GM21576 (cell line): Measurements from ENCODE around the gene BTBD19.
"Not testable (repeated sequence)": the region's sequence is repeated elsewhere in the genome, so short reads cannot be mapped to it uniquely, and the experiment has no call there.

ENCODE experiments used
- ATAC-seq: cut with Tn5 transposase; IDR thresholded peaks from one replicate; pipeline ENCODE4 v1.9.1; 2021; ENCODE audit warnings: mild to moderate bottlenecking, moderate library complexity; ENCODE audit not compliant: unreplicated experiment

Gene BTBD19

DNA sequence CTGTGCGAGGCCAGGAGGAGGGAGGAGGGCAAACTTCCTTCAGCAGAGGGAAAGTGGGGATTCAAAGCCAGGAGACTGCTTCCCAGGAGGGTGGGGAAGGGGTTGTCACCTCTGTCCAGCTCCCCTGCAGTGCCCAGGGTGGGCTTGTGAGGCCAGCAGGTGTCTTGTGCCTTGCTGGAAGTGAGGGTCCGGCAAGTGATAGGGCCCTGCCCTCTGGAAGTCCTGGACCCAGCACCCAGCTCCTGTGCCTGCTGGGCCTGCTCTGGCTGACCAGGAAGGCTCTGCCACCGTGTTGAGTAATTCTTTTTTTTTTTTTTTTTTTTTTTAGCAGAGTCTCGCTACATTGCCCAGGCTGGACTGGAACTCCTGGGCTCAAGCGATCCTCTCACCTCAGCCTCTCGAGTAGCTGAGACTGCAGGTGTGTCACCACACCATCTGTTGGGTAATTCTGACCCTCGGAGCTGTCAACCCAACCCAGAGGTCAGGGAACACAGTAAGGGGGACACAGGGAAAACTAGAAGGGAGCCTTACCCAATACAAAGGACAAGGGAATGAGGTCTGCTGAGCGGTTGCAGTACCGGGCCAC, 21.4 kb upstream of the BTBD19 start:
- no peak for ATAC-seq

DNA sequence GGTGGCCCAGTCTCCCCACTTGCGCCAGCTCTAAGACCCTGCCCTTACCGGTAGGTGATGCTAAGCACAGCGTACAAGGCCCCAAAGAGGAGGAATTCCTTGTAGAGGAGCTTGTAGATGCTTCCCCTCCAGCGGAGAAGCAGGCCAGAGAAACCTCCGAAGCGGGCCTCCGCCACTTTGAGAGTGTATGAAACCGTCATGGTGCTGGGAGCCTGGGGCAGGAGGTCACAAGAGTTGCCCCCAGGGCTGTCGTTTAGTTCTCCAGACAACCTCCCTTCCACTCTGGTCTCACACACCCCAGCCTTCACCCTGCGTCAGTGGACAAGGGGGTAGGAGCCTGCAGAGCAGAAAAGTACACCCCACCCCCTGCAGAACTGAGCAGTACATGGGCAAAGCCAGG, 20.8 kb upstream of the BTBD19 start:
- no peak for ATAC-seq

DNA sequence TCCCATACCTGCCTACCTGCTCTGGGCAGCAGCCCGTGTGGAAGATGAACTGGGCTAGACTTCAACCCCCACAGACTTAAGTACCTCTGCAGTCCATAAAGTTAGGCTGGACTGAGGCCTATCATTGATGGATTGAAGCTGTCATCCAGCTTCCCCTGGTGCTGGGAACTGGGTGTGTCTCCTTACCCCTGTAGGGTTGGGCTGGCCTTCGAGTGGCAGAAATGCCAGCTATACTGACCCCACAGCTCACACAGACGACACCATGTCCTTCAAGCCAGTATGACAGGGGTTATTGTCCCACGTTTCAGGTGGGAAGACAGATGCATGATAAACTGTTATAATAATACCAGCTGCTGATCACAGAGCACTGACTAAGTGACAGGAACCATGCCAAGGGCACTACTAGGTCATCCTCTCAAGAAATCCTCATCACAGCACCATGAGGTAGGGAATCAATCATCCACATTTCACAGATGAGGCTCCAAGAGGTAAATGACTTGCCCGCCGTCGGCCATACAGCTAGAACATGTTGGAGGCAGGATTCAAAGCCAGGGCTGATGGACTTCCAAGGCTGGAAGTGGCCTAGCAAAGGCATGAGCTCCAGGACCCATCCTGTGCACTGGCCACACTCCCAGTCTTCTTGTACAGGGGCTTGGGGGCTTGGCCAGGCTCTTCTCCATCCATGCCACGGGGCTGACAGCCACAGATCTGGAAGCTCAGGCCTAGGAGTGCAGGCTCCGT, 20.0 kb upstream of the BTBD19 start, which contains the start of gene BEST4:
Gene BEST4, minus strand, starts transcription at position 51 of the 741 bp plus-strand sequence. CDS start 465 bp downstream, outside the sequence.
- no peak for ATAC-seq

DNA sequence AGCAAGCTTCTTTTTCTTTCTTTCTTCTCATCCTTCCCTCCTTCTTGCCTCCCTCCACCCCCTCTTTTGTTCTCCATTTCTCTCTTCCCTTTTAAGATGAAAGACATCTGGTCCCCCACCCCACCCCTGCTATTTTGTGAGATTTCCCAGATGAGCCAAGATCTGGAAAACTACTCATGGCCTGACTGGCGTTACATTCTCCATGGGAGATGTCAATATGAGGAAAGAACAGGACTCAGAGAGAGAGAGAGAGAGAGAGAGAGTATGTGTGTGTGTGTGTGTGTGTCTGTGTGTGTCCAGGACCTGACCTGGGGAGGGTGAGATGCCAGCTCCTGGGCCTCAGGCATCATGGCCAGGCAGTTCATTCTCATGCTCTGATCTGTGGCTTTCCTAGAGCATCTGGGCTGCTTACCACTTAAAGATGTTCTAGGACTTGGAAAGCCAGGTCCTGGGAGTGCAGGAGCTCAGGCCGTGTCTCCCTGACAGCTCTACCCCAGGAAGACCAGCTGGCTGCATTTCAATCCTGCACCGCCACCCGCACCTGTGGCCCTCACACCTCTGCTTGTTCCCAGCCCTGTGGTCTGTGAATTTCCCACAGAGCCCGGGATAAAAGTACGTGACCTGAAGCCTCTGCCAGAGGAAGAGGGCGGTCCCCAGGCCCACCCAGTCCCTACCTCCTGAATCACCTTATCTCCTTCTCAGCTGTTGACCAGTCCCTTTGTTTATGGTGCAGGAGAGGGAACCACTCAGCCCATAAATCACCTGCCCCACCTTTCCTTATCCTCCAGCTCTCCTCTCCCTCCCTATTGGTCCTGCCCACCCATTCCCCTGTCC, 17.1 kb upstream of the BTBD19 start:
- ATAC-seq: no peak

DNA sequence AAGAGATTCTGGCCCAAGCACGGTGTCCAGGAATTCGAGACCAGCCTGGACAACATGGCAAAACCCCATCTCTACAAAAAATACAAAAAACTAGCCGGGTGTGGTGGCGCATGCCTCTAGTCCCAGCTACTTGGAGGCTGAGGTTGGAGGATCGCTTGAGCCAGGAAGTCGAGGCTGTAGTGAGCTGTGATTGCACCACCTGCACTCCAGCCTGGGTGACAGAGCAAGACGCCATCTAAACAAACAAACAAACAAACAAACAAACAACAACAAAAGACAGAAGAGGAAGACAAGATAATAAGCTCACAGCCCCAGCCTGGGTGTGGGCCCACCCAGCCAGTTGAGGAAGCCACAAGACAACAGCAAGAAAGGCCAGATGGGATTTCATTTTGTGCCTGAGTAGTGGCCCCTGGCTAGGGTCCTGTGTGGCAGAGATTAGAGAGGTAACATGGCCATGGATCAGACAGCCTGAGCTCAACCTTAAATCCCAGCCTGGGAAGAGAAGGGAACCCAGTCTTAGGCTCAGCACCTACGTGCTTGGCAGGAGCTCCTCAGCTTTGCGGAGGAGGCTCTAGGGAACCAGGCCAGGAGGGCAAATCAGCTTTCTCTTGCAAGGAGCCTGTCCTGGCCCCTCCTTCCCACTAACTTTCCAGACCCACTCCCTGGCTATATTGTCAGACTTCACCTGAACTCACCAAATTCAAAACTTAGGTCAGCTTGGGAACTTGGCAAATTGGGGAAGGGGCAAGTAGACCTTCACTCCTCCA, 15.4 kb upstream of the BTBD19 start:
- ATAC-seq: no peak

DNA sequence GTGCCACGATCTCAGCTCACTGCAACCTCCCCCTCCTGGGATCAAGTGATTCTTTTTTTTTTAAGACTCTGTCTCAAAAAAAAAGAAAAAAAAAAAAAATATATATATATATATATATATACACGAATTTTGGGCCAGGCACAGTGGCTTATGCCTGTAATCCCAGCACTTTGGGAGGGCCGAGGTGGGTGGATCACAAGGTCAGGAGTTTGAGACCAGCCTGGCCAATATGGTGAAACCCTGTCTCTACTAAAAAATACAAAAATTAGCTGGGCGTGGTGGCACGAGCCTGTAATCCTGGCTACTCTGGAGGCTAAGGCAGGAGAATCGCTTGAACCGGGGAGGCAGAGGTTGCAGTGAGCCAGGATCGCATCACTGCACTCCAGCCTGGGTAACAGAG, 10.4 kb upstream of the BTBD19 start:
- ATAC-seq: not testable (repeated sequence)

DNA sequence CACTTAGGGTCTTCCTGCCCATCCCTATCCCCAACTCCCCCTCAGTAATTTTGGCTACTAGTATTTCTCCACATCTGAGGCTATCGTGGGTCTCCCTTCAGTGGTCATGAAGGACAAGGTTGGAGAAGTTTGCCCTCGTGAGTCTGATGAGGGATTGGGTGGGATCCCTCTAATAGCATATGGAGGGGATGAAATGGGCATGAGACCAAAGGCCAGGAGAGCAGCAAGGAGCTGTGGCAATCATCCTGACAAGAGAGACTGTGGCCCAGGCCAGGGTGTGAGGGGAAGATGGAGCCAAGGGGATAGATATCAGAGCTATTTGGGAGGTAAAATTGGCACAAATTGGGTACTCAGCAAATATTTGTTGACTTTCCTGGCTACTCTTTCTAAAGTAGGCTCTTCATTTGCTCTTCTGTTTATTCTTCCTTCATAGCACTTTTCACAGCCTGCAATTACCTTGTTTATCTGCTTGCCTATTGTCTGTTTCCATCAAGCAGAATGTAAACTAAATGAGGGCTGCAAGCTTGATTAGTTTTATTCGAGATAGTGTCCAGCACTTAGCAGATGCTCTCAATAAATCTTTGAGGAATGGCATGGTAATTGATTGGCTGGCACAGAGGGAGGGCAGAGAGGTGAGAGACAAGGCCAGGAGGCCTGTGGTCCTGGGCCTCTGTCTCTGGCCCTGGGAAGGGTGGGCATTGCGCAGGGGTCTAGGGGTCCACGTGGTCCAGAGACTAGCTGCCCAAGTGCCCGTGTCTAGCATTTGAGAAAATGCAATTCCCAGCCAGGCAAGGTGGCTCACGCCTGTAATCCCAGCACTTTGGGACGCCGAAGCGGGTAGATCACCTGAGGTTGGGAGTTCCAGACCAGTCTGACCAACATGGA, 9.6 kb upstream of the BTBD19 start:
- no peak for ATAC-seq

DNA sequence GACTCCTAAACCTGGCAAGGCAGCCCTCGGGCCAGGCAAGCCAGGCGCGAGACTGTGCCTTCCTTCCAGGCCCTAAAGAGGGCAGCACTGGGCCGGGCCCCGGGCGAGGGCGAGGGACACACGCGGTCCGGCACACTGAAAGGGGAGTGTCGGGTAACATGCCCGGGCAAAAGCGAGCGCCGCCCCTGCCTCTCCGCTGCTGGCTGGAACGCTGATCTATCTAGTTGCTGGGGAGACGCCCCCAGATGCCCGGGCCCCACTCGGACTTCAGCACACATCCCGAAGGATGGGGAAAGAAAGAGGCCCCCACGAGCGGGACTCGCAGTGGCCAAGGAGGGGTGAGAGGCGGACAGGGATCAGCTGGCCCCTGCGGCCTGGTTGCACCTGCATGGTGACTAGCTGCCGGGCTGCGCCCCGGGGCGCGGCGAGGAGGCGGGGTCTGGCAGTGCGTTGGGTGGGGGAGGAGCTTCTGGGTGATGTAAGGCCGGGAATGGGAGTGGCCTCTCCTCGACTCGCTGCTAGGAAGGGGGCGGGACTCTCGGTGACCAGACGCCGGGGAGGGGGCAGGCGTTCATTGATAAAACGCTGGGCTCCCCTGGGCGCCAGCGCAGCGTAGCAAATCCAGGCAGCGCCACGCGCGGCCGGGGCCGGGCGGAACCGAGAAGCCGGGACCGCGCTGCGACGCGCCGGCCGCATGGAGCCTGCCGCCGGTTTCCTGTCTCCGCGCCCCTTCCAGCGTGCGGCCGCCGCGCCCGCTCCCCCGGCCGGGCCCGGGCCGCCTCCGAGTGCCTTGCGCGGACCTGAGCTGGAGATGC, 8.3 kb upstream of the BTBD19 start, which contains the start of gene PLK3:
Gene PLK3, plus strand, starts transcription at position 608 of the 815 bp plus-strand sequence. Its CDS starts 87 bp downstream, at position 695.
- peak; percentile 78 for ATAC-seq

DNA sequence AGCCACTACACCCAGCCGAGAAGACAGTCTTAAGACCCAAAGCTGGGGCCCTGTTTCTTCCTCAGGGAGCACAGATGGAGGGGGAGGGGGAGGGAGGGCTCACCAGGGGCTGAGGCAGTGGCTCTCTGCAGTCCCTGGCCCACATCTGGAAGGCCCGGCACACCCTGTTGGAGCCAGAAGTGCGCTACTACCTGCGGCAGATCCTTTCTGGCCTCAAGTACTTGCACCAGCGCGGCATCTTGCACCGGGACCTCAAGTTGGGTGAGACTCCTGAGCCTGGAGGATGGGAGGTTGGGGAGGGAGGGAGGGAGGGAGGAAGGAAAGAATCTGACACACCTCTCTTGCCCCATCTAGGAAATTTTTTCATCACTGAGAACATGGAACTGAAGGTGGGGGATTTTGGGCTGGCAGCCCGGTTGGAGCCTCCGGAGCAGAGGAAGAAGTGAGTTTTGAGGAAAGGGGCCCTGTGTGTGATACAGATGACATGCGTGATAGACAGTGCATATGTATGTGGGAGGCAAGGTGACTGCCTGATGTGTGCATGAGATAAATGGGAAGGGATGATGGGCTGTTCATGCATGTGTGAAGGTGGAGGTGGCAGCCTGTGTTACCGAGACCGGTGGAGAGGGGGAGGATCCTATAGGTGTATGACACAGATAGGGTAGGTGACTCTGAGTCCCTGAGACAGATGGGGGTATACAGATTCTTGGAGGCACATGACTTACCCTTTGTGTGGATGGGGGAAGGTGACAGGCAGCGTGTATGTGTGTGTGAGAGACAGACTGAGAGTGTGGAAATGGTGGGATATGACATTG, 6.6 kb upstream of the BTBD19 start:
- no peak for ATAC-seq

DNA sequence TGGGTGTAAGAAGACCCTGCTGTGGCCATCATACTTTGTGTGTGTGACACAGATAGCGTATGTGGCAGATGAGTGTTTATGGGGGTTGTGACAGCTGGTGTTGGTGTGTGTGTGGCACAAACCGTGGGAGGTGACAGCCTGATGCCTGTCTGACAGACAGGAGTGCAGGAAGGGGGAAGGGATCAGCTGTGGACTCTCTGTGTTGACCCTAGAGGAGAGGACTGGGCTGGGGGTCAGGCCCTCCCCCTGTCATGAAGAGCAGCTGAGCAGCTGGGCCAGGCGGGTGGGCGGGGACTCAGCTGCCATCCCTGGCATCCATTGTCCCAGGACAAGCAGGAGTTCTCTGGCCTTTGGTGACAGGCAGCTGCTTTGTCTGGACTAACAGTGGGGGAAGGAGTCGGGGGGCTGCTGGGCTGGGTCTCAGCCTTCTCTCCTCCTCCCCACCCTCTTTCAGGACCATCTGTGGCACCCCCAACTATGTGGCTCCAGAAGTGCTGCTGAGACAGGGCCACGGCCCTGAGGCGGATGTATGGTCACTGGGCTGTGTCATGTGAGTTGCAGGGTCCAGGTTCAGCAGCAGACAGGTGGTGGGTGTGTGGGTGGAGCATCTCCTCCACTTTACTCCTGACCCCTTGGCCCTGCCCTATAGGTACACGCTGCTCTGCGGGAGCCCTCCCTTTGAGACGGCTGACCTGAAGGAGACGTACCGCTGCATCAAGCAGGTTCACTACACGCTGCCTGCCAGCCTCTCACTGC, 5.8 kb upstream of the BTBD19 start:
- no peak for ATAC-seq

DNA sequence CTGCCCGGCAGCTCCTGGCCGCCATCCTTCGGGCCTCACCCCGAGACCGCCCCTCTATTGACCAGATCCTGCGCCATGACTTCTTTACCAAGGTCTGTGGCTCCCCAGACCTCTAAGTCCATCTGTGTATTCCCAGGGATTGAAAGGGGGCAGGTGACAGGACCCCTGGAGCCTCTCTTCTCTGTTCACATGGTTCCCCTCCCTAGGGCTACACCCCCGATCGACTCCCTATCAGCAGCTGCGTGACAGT, 5.3 kb upstream of the BTBD19 start:
- ATAC-seq: no peak

DNA sequence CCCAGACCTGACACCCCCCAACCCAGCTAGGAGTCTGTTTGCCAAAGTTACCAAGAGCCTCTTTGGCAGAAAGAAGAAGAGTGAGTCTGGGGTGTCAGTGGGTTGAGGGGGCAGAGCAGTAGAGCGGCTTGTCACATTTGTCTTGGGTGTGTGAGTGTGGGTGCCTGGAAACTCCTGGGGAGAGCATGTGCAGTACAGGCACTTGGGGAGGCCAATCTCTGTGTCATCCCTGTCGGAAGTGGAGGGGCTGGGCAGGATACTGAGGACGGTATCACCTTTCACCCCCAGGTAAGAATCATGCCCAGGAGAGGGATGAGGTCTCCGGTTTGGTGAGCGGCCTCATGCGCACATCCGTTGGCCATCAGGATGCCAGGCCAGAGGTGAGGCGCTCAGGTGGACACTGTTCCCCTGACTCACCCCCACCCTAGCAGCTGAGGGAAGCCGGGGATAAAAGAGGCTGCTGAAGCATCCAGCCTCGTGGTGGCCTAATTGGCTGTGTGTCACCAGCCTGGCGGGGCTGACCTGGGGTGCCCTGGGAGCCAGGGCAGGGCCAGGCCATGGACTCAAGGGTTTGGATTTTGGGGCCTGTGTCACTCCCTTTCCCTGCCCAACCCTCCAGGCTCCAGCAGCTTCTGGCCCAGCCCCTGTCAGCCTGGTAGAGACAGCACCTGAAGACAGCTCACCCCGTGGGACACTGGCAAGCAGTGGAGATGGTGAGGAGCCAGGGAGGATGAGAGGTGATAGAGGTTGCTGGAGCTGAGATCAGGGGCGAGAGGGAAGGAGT, 4.8 kb upstream of the BTBD19 start:
- ATAC-seq: no peak

DNA sequence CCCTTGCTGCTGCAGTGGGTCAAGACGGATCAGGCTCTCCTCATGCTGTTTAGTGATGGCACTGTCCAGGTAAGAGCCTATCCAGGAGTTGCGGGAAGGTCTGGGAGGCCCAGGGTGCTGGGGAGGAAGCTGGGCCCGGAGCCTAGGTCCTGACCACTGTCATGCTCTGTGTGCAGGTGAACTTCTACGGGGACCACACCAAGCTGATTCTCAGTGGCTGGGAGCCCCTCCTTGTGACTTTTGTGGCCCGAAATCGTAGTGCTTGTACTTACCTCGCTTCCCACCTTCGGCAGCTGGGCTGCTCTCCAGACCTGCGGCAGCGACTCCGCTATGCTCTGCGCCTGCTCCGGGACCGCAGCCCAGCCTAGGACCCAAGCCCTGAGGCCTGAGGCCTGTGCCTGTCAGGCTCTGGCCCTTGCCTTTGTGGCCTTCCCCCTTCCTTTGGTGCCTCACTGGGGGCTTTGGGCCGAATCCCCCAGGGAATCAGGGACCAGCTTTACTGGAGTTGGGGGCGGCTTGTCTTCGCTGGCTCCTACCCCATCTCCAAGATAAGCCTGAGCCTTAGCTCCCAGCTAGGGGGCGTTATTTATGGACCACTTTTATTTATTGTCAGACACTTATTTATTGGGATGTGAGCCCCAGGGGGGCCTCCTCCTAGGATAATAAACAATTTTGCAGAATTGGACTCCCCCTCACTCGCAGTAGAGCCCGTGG, 2.9 kb upstream of the BTBD19 start:
- no peak for ATAC-seq

DNA sequence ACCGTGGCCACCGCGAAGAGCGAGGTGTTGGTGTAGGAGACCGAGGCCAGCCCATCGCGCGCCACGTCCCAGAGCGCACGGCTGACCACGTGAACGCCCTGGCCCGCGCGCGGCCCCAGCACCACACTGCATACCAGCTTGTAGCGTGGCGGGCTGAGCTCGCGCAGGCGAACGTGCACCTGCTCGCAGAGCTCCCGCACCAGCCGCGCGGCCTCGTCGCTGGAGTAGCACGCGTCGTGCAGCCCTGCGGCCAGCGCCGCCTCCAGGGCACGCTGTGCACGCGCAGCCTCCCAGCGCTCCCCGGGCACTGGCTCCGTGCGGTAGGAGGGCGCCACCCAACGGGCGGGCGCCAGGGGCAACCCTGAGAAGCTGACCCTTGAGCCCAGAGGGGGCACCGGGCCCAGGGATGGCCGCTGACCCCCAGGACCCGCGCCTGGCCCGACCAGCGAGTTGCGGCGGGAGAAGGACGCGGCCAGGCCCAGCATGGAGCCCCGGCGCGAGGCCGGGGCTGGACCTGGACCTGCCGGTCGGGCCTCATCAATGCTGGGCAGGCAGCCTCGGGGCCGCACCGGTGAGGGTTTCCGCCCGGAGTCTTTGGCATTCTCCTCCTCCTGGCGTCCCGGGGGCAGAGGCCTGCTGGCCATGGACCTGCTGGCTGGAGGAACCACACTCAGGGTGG, 2.2 kb upstream of the BTBD19 start:
- ATAC-seq: no peak

DNA sequence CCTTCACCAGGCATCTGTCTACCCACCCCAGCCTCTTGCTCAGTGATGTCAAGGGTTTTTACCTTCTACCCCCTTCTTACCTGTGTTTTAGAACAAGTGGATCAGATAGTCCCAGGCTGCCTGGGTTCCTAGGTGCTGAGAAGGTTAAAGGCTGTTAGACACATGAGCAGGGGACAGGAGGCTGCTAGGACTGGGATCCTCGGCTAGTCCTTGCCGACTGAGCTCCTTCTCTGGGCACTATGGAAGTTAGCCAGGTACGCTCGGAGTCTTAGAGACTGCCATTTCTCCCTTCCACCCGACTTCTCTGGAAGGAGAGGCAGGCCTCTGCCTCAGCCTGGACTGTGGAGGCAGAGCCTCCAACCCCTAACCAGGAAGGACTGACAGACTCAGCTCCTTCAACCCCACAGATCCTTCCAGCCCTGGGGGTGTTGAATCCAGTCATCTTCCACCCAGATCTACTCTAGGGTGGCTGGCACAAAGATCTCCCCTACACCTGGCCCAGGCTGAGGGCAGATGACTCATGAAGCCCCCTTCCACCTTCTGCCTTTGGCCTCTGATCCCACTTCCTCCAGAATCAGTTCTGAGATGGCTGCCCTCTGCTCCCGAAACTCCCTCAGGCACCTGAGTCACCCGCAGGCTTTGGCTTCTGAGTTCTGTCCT, 1.5 kb upstream of the BTBD19 start, which contains the start of gene DYNLT4:
Gene DYNLT4, minus strand, starts transcription at position 648 of the 660 bp plus-strand sequence. CDS start 683 bp downstream, outside the sequence.
- ATAC-seq: no peak
